Neural cell (in vitro differentiated cells): ENCODE measurements around the gene FHIT.

Experiments
- CTCF ChIP-seq: fragments of 450-650 bp; IDR thresholded peaks from 2 replicates; pipeline ENCODE4 v1.5.1; 2014; ENCODE audit warnings: antibody characterized with exemption, mild to moderate bottlenecking, moderate library complexity; ENCODE audit not compliant: poor library complexity, severe bottlenecking
- POLR2AphosphoS5 ChIP-seq: IDR thresholded peaks from 2 replicates; pipeline ENCODE4 v1.6.1; 2012

GRCh38 chr3:61202086-61202485, 49.2 kb downstream of the FHIT start:
- no peak for TF ChIP-seq CTCF
- TF ChIP-seq POLR2AphosphoS5: no peak
